Glomerular visceral epithelial cell (primary cell): ENCODE data around the gene AVEN.

Experiments
- DNase-seq: peaks from one replicate; pipeline ENCODE4 v3.0.0-alpha.2; 2016; ENCODE audit errors: extremely low spot score

The AVEN gene

DNA sequence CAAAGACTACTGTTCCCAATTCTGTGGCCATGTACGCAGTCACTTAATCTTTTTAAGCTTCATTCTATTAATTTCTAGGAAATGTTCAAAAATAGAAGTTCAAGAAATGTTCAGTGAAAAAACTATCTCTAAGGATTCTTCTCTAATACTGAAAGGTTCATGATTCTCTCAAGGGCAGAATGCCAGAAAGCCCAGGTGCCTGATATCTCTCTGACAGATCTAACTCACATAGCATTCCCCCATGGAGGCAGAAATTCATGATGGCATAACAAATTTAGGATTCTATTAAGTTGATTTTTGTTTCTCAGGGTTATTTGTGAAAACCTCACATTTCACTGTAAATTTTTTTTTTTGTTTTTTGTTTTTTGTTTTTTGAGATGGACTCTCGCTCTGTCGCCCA, 53.3 kb downstream of the AVEN start:
- peak; percentile 13 for DNase-seq

DNA sequence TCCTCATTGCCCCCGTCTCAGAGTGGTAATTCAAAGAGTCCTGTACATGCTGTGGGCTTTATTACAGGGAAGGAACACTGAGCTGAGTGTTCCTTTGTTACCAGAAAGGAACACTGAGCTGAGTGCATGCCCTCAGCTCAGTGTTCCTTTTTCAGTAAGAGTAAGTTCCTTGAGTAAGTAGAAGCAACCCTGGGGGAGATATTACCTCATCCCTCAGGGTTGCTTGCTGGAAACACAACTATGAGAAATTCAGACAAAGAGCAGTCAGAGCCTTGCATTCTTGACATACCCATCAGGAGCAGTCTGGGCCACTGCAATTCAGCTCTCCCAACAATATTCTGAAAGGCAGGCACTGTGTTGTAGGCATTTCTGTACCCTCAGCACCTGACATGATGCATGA, 53.7 kb downstream of the AVEN start:
- peak; percentile 77 for DNase-seq

DNA sequence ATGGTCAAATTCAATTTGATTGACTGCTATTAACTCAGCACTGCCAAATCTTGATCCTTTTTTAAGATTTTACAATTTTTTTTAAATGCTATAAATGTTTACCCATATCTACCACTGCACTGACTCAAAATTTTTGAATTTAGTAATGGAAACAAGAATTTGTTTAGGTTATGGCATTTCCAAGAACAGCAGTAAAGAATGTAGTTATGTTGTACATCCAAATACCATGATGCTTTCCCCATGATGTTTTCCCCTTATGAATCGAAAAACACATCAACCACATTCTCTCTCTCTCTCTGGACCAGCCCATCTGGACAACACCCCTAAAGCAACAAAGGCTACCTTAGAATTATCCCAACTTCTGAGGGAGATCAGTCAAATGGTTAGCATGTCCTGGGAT, 56.5 kb downstream of the AVEN start:
- no peak for DNase-seq

- DNase-seq = no peak
These were observed 58.8 kb downstream of the AVEN start for GRCh38 chr15:33980159-33980558.

DNA sequence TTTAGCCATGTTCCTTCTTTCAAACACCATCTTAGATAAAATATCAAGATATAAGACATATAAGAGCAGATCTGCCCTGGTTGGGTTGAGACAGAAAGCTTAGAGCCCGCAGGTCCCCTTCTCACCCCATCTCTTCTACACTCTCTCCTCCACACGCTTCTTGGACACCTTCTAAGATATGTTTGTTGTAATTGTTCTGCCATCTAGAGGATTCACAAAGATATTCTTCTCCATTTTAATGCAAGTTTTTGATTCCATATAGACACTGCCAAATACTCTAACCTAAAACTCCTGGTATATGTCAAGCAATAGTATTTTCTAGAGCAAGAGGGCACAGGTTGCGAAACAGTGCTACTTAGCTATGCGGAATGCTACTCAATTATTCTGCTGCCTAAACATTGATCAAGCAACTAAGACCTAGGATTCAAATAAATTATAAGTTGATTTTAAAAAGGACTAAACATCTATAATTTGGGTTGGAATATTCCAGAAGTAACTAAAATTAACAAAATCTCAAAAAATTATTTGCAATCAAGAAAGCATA, 63.9 kb downstream of the AVEN start:
- no peak for DNase-seq

- no peak for DNase-seq
These were observed 67.2 kb downstream of the AVEN start for GRCh38 chr15:33971811-33972210.

DNA sequence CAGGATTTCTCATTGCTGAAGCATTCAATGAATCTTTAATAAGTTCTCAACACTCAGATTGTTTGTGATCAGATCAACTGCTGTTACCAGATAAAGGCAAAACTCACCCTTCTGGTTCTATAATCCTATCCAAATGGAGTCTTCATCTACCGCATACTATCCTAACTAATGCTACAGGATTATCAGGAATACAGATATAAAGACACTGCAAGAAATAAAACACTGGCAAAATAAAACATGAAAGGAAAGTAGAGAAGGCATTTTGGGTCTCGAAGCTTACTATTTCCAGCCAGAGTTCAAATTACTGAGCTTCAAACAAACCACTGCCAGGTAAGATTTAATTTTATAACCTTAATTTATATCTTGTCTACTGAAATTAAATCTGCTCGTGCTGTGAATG, 70.2 kb downstream of the AVEN start:
- DNase-seq = no peak

GRCh38 chr15:33968224-33968623, 70.8 kb downstream of the AVEN start, which contains the start of gene CHRM5:
CHRM5 (plus strand) TSS chr15:33968497; CDS start chr15:34062718, 94,221 bp downstream.
- no peak for DNase-seq

GRCh38 chr15:33964665-33965040, 74.4 kb downstream of the AVEN start:
- DNase-seq = no peak

DNA sequence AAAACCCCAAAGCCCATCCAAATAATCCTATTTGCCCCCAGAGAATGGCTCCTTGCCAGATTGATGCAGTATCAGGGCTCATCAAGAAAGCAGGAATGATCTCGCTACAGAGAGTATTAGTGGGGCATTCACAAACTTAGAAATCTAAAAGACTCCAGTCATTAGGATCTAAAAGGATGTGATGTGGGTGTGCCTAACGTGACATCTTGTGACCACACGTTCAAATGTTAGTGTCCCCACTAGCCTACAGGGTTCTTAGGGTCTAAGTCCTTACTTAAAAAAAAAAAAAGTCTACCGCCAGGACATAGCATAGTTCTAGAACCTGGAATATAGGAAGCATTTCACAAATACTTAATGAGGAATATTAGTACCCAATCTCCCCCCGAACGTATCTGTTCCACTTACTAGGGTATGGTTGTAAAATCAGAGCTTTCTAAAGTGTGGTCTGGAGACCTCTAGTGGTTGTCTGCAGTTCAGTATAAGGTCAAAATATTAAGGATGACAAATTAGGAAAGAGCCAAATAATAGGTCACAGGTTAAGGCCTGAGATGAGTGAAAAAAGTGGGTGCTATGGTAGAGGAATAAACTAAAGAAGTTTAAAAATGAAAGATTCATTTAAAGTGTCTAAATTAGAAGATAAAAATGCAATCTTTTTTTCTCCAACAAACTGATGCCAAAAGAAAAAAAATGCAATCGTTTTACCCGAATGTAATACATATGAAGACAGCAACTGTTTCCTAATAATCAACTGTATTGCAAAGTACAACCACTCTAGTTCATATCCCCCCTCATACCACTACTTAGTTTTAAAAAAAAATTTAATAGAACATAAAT, 75.0 kb downstream of the AVEN start:
- peak; percentile 38 for DNase-seq

GRCh38 chr15:33960549-33960935, 78.5 kb downstream of the AVEN start:
- DNase-seq = no peak

DNA sequence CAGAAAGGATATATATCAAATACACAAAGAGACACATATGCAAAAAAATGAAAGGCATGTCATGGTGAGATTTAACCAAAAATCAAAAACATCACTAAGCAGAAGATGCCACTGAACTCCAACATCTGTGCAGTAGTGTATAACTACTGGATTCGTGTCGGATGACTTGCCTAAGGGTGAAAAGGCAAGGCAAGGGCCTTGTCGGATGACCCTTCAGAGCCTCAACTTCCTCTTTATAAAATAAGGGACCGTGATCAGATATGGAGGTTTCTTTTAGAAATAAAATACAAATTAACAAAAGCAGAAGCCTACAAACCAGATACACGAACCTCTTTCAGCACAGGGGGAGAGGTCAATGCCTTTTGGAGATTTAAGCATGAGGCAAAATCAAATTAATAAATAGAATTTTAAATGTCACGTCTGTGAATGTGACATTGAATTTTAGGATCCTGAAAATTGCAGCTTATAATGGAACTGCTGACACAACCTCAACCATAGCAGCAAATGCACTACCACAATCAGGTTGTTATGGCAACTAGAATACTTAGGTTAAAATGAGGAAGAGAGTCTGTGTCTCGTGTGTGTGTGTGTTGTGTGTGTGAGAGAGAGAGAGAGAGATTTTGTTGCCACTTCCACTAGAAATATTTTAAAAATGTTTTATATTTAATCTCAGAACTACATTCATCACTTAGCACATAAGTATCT, 79.0 kb downstream of the AVEN start:
- DNase-seq = no peak

DNA sequence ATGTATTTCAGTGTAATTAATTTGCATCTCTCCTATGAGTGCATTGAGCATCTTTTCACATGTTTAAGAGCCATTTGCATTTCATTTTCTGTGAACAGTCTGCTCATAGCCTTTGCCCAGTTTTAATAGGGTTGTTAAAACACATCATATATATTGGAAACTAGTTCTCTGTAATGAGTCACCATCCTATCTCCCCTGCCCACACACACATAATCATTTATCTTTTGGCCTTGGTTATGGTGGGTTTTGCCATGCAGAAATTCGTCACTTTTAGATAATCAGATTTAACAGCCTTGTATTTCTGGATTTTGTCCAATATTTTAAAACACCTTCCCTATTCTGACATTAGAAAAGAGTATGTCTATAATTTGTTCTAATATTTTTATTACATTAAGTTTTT, 82.6 kb downstream of the AVEN start:
- DNase-seq = no peak

- no peak for DNase-seq
These were observed 83.1 kb downstream of the AVEN start for GRCh38 chr15:33955945-33956344.

GRCh38 chr15:33946152-33946551, 92.9 kb downstream of the AVEN start:
- DNase-seq = no peak

DNA sequence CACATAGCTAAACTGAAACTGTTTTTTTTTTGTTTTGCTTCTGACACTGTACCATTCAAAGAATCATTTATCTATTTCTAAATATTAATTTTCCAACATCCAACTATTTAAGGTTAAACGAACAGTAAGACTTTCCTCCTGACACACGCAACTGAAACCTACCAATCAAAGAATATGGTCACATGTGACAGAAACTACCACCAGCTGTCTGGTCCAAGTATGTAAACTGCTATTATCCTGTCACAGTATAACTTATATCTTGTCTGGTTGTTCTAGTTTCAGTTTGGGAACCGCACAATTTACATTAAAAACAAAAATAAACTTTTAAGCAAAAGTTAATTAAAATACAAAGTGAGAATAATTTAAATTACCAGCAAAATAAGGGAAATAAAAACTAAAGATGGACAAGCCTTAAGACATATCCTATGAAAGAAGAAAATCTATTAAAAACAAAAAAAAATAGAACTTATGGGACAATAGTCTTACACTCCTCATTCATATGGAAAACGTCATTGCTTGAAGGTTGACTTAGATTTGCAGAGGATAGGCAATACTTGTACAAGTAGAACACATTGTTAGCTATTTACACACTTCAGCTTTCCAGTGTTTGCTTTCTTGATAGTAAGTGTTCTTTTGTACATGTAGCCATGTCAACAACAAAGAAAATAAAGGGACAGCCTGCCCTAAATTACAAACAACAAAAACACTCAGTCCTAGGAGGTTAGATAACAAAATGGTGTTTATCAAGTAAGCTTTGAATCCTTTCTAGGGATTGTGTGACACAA, 97.5 kb downstream of the AVEN start:
- no peak for DNase-seq

DNA sequence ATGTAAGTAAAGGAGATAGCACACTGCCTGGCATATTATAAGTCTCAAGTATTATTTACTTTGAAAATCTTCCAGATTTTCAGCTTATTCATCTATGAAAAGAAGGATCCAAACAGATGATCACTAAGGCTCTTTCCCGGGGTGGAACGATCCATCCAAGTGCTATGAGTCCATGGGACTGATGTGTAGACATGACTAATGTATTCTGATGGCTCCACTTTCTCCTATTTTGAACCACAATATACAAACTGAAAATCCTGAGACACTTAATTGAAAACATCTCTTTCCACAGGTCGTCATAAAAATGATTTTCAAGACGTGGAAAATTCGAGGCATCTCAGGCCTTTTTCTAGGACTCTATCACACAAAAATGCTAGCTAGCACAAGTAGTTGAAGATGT, 104.1 kb downstream of the AVEN start:
- no peak for DNase-seq

DNA sequence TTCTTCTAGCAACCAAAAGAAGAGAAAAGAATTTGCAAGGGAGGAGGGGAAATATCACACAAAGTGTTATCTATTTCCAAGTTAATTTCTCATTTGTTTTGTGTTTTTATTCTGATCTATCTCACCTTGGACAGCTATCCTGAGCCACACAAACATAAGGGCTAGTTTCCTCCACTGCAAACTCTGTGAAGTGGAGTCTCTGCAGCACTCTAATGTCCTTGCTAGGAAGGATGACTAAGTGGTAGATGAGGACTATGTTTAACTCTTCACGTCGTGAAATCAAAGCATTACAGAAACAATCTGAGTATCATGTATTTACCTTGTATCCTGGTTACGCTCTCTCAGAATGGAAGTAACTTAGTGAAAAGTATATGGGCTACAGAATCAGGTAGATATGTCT, 104.6 kb downstream of the AVEN start:
- no peak for DNase-seq

- DNase-seq = no peak
These were observed 106.3 kb downstream of the AVEN start for GRCh38 chr15:33932734-33933133.

GRCh38 chr15:33926260-33926659, 112.7 kb downstream of the AVEN start:
- DNase-seq = no peak

DNA sequence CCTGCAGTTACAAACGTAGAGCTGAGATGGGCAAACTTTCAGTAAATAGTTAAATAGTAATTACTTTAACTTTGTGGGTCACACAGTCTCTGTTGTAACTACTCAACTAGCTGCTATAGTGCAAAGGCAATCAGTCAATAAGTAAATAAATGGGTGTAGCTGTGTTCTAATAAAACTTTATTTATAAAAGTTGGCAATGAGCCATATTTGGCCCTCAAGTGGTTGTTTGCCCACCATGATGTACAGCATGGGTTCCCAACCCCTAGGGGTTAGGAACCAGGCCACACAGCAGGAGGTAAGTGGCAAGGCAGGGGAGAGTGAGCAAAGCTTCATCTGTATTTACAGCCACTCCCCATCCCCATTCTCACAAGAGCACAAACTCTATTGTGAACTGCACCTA, 115.6 kb downstream of the AVEN start:
- no peak for DNase-seq
